Right atrium auricular region (tissue), 2 donors: ENCODE results near the gene PLEKHO2. TPM values are rescaled to one million over a fixed set of nuclear protein-coding genes. Genes with fewer than 3 reads are reported as not detected.

Experiments used
- DNase-seq: peaks from one replicate; pipeline ENCODE4 v3.0.0-alpha.2; 2019; ENCODE audit warnings: low spot score
- H3K27ac ChIP-seq, 2 donors: fragments of 200-600 bp; sonication (generic); 1 replicate in 1 of 2; 2 replicates in 1 of 2; pipeline ENCODE4 v1.5.1; 2016 to 2019
- H3K27me3 ChIP-seq, 2 donors: fragments of 200-600 bp; sonication (generic); one replicate each; pipeline versions ENCODE4 v1.5.1 to v1.6.0; 2017 to 2019
- H3K36me3 ChIP-seq: fragments of 200-600 bp; sonication (generic); one replicate; pipeline ENCODE4 v1.5.1; 2016
- H3K4me1 ChIP-seq, 2 donors: fragments of 200-600 bp; sonication (generic); one replicate each; pipeline versions ENCODE4 v1.5.1 to v1.6.0; 2017 to 2019
- H3K4me3 ChIP-seq, 2 donors: fragments of 200-600 bp; sonication (generic); 1 replicate in 1 of 2; 2 replicates in 1 of 2; pipeline ENCODE4 v1.5.1; 2017 to 2019; ENCODE audit warnings: mild to moderate bottlenecking in 1 of 2, moderate library complexity in 1 of 2
- H3K9me3 ChIP-seq, 2 donors: fragments of 200-600 bp; sonication (generic); one replicate each; pipeline ENCODE4 v1.5.1; 2019
- total RNA-seq, 2 donors: library from RNA; depleted of rRNA; stranded (reverse); fragments of >200 nt; gene quantifications; one replicate each; pipeline ENCODE4 v1.1.0, GENCODE V29; 2016
- TF ChIP-seq, protein P1 (sequence below), 2 donors: fragments of 200-600 bp; sonication (generic); IDR thresholded peaks; one replicate each; pipeline ENCODE4 v1.5.1; 2019; ENCODE audit warnings: antibody characterized with exemption in 2 of 2

The PLEKHO2 gene
- total RNA-seq, 2 donors from 2014 or later = 6.3 to 19.4 TPM

DNA sequence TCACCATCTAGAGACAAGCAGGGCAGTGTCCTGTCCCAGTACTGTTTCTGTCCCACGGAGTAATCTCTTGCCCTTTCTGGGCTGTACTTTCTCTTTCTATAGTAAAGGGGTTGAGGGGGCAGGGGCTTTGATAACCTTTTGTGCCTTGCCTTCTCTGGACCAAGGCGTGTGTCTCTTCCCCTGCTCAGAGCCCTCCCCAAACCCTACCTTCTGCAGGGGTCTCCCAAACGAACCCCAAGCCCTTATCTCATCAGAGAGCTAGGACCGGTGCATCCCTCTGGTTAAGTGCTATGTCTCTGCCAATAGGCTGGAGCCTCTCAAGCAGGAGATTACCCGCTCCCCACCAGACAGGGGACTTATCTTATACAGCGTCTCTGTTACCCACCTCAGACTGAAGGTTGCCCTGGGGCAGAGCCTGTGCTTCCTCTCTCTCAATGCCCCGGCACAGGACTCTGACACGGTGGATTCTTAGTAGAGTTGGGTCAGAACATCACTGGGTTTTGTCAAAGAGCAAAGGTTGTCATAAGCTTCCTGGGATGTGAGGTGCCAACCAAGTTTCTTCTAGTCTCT is 2.9 kb downstream of the PLEKHO2 start:
- H3K27me3 ChIP-seq = no peaks in the 10 kb centered on the region
- H3K4me3 ChIP-seq = peak overlapping the region; percentile 96 to 97
- H3K36me3 ChIP-seq = peaks cover 20% of the 10 kb centered on the region
- TF ChIP-seq, protein P1, sequence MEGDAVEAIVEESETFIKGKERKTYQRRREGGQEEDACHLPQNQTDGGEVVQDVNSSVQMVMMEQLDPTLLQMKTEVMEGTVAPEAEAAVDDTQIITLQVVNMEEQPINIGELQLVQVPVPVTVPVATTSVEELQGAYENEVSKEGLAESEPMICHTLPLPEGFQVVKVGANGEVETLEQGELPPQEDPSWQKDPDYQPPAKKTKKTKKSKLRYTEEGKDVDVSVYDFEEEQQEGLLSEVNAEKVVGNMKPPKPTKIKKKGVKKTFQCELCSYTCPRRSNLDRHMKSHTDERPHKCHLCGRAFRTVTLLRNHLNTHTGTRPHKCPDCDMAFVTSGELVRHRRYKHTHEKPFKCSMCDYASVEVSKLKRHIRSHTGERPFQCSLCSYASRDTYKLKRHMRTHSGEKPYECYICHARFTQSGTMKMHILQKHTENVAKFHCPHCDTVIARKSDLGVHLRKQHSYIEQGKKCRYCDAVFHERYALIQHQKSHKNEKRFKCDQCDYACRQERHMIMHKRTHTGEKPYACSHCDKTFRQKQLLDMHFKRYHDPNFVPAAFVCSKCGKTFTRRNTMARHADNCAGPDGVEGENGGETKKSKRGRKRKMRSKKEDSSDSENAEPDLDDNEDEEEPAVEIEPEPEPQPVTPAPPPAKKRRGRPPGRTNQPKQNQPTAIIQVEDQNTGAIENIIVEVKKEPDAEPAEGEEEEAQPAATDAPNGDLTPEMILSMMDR (IDR thresholded peaks at IDR 0.05) = no peak
- no peaks in the 10 kb centered on the region for H3K9me3 ChIP-seq
- DNase-seq = no peak
- peak overlapping the region; percentile 93 to 94 for H3K27ac ChIP-seq
- H3K4me1 ChIP-seq = peaks cover 0 to 61% of the 10 kb centered on the region in 2 donors

GRCh38 chr15:64845183-64845611 is 3.5 kb downstream of the PLEKHO2 start:
- Histone ChIP-seq H3K9me3 (no peaks in the 10 kb centered on the region), H3K27me3 (no peaks in the 10 kb centered on the region), H3K27ac (peak overlapping the region; percentile 93 to 94), H3K36me3 (peaks cover 25% of the 10 kb centered on the region), H3K4me1 (peaks cover 0 to 63% of the 10 kb centered on the region in 2 donors), H3K4me3 (peak overlapping the region; percentile 96 to 97)
- TF ChIP-seq, protein P1 (IDR thresholded peaks at IDR 0.05) = no peak
- DNase-seq = no peak

- H3K27ac ChIP-seq = peak overlapping the region; percentile 93 to 94
These were observed 4.3 kb downstream of the PLEKHO2 start for GRCh38 chr15:64845831-64846595.

GRCh38 chr15:64847016-64847415 is 5.3 kb downstream of the PLEKHO2 start:
- no peaks in the 10 kb centered on the region for H3K9me3 ChIP-seq
- H3K27ac ChIP-seq = no peak overlapping the region
- TF ChIP-seq, protein P1 (IDR thresholded peaks at IDR 0.05) = no peak
- H3K27me3 ChIP-seq = no peaks in the 10 kb centered on the region
- no peak overlapping the region for H3K4me3 ChIP-seq
- peaks cover 30% of the 10 kb centered on the region for H3K36me3 ChIP-seq
- DNase-seq = no peak
- H3K4me1 ChIP-seq = peaks cover 0 to 72% of the 10 kb centered on the region in 2 donors

More at GRCh38 chr15:64845831-64846595, 4.3 kb downstream of the PLEKHO2 start:
- Histone ChIP-seq H3K27me3 (no peaks in the 10 kb centered on the region), H3K4me1 (peaks cover 0 to 63% of the 10 kb centered on the region in 2 donors), H3K9me3 (no peaks in the 10 kb centered on the region), H3K4me3 (peak overlapping the region in 1 of 2 donors; percentile 96), H3K36me3 (peaks cover 30% of the 10 kb centered on the region)
- DNase-seq = no peak
- TF ChIP-seq, protein P1 (IDR thresholded peaks at IDR 0.05) = no peak

DNA sequence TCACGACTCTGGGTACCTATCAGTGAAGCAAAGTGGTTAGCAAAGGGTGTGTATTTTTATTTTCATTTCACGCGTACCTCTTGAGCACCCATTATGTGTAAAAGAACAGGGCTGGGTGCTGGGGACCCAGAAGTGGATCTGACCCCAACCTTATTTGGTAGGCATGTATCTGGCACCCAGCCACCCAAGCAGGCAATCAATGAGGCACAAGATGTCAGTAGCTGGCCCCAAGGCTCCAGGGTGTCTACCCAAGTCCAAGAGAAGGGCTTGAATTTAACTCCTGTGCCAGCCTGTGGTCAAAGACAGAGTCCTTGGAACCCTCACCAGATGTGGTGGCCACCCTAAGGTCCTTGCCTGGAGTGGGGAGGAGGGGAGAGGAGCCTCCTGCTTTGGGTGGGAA is 5.7 kb downstream of the PLEKHO2 start:
- Histone ChIP-seq H3K4me1 (peaks cover 0 to 76% of the 10 kb centered on the region in 2 donors), H3K9me3 (no peaks in the 10 kb centered on the region), H3K36me3 (peaks cover 30% of the 10 kb centered on the region), H3K27ac (no peak overlapping the region), H3K4me3 (no peak overlapping the region), H3K27me3 (no peaks in the 10 kb centered on the region)
- DNase-seq = no peak
- TF ChIP-seq, protein P1 (IDR thresholded peaks at IDR 0.05) = no peak
